Breast epithelium (tissue), 4 donors: Measurements from ENCODE around the gene FAM3D. TPM values are rescaled to one million over a fixed set of nuclear protein-coding genes. Genes with fewer than 3 reads are reported as not detected.

ENCODE experiments used
- DNase-seq, 2 donors: peaks; one replicate each; pipeline ENCODE4 v3.0.0-alpha.2; 2019; ENCODE audit warnings: low spot score in 2 of 2
- H3K27ac ChIP-seq, 2 donors: fragments of 200-600 bp; sonication (generic) in 1 of 2; one replicate each; pipeline ENCODE4 v1.5.1; 2016 to 2019; ENCODE audit warnings: mild to moderate bottlenecking in 1 of 2
- H3K27me3 ChIP-seq, 2 donors: fragments of 200-600 bp; sonication (generic) in 1 of 2; one replicate each; pipeline versions ENCODE4 v1.5.1 to v1.6.0; 2017 to 2019; ENCODE audit warnings: control low read depth in 1 of 2, mild to moderate bottlenecking in 1 of 2
- H3K36me3 ChIP-seq: fragments of 200-600 bp; one replicate; pipeline ENCODE4 v1.5.1; 2019
- H3K4me1 ChIP-seq, 2 donors: fragments of 200-600 bp; sonication (generic); one replicate each; pipeline ENCODE4 v1.5.1; 2016 to 2019; ENCODE audit warnings: control low read depth in 1 of 2
- H3K4me3 ChIP-seq, 3 donors: fragments of 200-600 bp; sonication (generic); 1 replicate in 2 of 3; 2 replicates in 1 of 3; pipeline ENCODE4 v1.5.1; 2016 to 2019; ENCODE audit warnings: mild to moderate bottlenecking in 3 of 3, moderate library complexity in 2 of 3
- H3K9me3 ChIP-seq, 2 donors: fragments of 200-600 bp; sonication (generic) in 1 of 2; one replicate each; pipeline ENCODE4 v1.5.1; 2016 to 2019; ENCODE audit warnings: control low read depth in 1 of 2
- POLR2A ChIP-seq: fragments of 450-650 bp; IDR thresholded peaks from one replicate; pipeline ENCODE4 v1.6.1; 2016; ENCODE audit warnings: antibody characterized with exemption, mild to moderate bottlenecking, moderate library complexity
- POLR2AphosphoS5 ChIP-seq, 3 donors: sonication (generic); formaldehyde crosslinking; IDR thresholded peaks; one replicate each; pipeline ENCODE4 v1.6.1; 2017; ENCODE audit warnings: antibody characterized with exemption in 3 of 3
- intact Hi-C: fragments of 100-400 bp; cut with DNase I; formaldehyde crosslinking; loops from one replicate; pipeline ENCODE4 v1.15.1; 2023; ENCODE audit warnings: low total_unique reads
- total RNA-seq, 3 donors: library from RNA; depleted of rRNA; stranded (reverse); fragments of >200 nt; gene quantifications; one replicate each; pipeline ENCODE4 v1.1.0, GENCODE V29; 2016
- TF ChIP-seq, protein P1 (sequence below), 3 donors: fragments of 450-650 bp; IDR thresholded peaks; one replicate each; pipeline ENCODE4 v1.5.1; 2016 to 2017; ENCODE audit warnings: antibody characterized with exemption in 3 of 3, mild to moderate bottlenecking in 3 of 3, moderate library complexity in 3 of 3

FAM3D gene
- total RNA-seq, 3 donors from 2014 or later: 4.3 to 17.6 TPM; not detected in 1

DNA sequence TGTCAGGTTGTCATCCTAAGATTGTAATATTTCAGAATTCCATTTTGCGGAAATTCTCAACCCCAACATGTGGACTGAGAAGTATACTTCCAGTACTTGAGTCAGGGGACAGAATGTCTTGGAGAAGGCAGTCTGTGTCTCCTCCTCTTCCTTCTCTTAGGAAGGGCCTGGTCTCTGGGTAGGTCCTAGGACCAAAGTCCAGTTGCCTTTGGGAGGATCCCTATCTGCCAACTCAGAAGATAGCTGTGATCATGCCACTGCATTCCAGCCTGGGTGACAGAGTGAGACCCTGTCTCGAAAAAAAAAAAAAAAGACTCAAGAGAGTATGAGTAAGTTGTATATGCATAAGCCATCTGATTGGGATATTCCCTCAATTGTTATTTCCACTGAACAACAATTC lies 23.9 kb upstream of the FAM3D start:
- intact Hi-C loops: no loop called here
- no peak for DNase-seq
- TF ChIP-seq POLR2AphosphoS5 (IDR thresholded peaks at IDR 0.05) (no peak), POLR2A (no peak)
- TF ChIP-seq, protein P1, sequence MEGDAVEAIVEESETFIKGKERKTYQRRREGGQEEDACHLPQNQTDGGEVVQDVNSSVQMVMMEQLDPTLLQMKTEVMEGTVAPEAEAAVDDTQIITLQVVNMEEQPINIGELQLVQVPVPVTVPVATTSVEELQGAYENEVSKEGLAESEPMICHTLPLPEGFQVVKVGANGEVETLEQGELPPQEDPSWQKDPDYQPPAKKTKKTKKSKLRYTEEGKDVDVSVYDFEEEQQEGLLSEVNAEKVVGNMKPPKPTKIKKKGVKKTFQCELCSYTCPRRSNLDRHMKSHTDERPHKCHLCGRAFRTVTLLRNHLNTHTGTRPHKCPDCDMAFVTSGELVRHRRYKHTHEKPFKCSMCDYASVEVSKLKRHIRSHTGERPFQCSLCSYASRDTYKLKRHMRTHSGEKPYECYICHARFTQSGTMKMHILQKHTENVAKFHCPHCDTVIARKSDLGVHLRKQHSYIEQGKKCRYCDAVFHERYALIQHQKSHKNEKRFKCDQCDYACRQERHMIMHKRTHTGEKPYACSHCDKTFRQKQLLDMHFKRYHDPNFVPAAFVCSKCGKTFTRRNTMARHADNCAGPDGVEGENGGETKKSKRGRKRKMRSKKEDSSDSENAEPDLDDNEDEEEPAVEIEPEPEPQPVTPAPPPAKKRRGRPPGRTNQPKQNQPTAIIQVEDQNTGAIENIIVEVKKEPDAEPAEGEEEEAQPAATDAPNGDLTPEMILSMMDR (IDR thresholded peaks at IDR 0.05): no peak
- no peak overlapping the region for H3K27ac ChIP-seq
- peaks cover 0 to 7% of the 10 kb centered on the region in 2 donors for H3K9me3 ChIP-seq
- no peaks in the 10 kb centered on the region for H3K27me3 ChIP-seq
- no peaks in the 10 kb centered on the region for H3K36me3 ChIP-seq
- no peak overlapping the region for H3K4me3 ChIP-seq
- H3K4me1 ChIP-seq: no peaks in the 10 kb centered on the region

- Histone ChIP-seq H3K36me3 (no peaks in the 10 kb centered on the region), H3K27me3 (no peaks in the 10 kb centered on the region), H3K27ac (no peak overlapping the region), H3K4me1 (no peaks in the 10 kb centered on the region), H3K9me3 (peaks cover 0 to 7% of the 10 kb centered on the region in 2 donors), H3K4me3 (no peak overlapping the region)
- no peak for TF ChIP-seq POLR2AphosphoS5 (IDR thresholded peaks at IDR 0.05)
- TF ChIP-seq POLR2A: no peak
- TF ChIP-seq, protein P1 (IDR thresholded peaks at IDR 0.05): no peak
- no peak for DNase-seq
- intact Hi-C loops: no loop called here
Observed at GRCh38 chr3:58688574-58688973, 22.0 kb upstream of the FAM3D start.

DNA sequence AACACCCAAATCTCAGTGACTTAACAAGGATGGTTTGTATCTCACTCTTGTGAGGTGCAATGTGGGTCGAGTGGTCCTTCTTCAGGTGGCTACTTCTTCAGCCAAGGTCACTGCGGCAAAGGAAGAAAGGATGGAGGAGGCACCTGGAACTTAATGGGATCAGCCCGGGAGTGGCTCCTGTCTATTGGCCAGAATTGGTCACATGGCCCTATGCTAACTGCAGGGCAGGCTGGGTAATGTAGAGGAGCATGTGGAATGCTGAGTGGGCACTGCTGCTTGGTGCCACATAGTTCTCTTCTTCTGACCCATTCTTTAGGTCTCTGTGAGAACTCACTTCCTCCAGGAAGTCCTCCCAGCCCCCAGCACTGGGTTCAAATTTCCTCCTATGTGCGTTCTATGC lies 20.3 kb upstream of the FAM3D start:
- H3K27me3 ChIP-seq: no peaks in the 10 kb centered on the region
- H3K4me1 ChIP-seq: no peaks in the 10 kb centered on the region
- DNase-seq: no peak
- peaks cover 0 to 4% of the 10 kb centered on the region in 2 donors for H3K9me3 ChIP-seq
- H3K27ac ChIP-seq: no peak overlapping the region
- no peak overlapping the region for H3K4me3 ChIP-seq
- no peak for TF ChIP-seq POLR2AphosphoS5 (IDR thresholded peaks at IDR 0.05)
- TF ChIP-seq POLR2A: no peak
- TF ChIP-seq, protein P1 (IDR thresholded peaks at IDR 0.05): no peak
- H3K36me3 ChIP-seq: no peaks in the 10 kb centered on the region
- intact Hi-C loops: no loop called here

- Histone ChIP-seq H3K9me3 (no peaks in the 10 kb centered on the region), H3K27ac (no peak overlapping the region), H3K27me3 (no peaks in the 10 kb centered on the region), H3K4me1 (no peaks in the 10 kb centered on the region), H3K36me3 (no peaks in the 10 kb centered on the region), H3K4me3 (no peak overlapping the region)
- TF ChIP-seq POLR2A: no peak
- intact Hi-C loops: no loop called here
- no peak for DNase-seq
Observed at GRCh38 chr3:58685641-58686040, 19.1 kb upstream of the FAM3D start.

GRCh38 chr3:58683466-58683865 lies 16.9 kb upstream of the FAM3D start:
- H3K4me3 ChIP-seq: no peak overlapping the region
- intact Hi-C loops: no loop called here
- TF ChIP-seq POLR2AphosphoS5 (IDR thresholded peaks at IDR 0.05) (no peak), POLR2A (no peak)
- TF ChIP-seq, protein P1 (IDR thresholded peaks at IDR 0.05): no peak

DNA sequence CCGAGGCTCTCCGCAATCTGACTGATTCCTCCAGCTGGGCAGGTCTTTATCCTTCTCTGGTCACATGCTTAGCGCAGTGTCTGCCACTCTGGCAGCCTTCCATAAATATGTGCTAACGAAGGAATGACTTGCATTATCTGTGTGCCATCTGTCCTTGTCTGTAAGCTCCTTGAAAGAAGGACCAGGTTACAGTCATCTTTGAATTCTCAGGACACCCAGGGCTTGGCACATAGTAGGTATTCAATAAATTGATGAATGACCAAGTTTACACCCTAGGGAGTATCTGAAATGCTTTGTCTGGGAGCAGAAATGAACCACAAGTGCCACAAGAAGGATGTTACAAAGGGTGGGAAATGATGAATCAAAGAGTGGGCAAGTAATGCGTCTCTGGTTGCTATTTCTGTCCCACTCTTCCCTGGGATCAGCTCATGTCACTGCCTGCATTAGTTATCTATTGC lies 16.5 kb upstream of the FAM3D start:
- TF ChIP-seq POLR2AphosphoS5 (IDR thresholded peaks at IDR 0.05): no peak
- TF ChIP-seq POLR2A: no peak
- TF ChIP-seq, protein P1 (IDR thresholded peaks at IDR 0.05): no peak
- DNase-seq: no peak
- intact Hi-C loops: no loop called here

More at GRCh38 chr3:58683466-58683865, 16.9 kb upstream of the FAM3D start:
- Histone ChIP-seq H3K36me3 (no peaks in the 10 kb centered on the region), H3K27ac (no peak overlapping the region), H3K4me1 (no peaks in the 10 kb centered on the region), H3K9me3 (no peaks in the 10 kb centered on the region), H3K27me3 (no peaks in the 10 kb centered on the region)
- DNase-seq: no peak

More for the DNA sequence above, 16.5 kb upstream of the FAM3D start:
- H3K9me3 ChIP-seq: no peaks in the 10 kb centered on the region
- H3K4me3 ChIP-seq: no peak overlapping the region
- H3K4me1 ChIP-seq: no peaks in the 10 kb centered on the region
- H3K27me3 ChIP-seq: no peaks in the 10 kb centered on the region
- no peak overlapping the region for H3K27ac ChIP-seq
- H3K36me3 ChIP-seq: no peaks in the 10 kb centered on the region
